ENCODE data around the gene CRYGC. TPM values are rescaled to one million over a fixed set of nuclear protein-coding genes. Genes with fewer than 3 reads are reported as not detected.

Gene CRYGC
- total RNA-seq = not detected
- polyA plus RNA-seq = not detected
- long read RNA-seq, donor 1 = 0 reads
- long read RNA-seq, donor 2 = 0 reads

GRCh38 chr2:208129744-208130711 is at the start of gene CRYGC:
Gene CRYGC (minus strand): TSS chr2:208129828. CDS start chr2:208129792, 36 bp downstream.
- no peak for DNase-seq
- Histone ChIP-seq H3K27me3 (replicated peaks in 1 of 7) (peaks cover 0 to 18% (median under 1%) of the 10 kb centered on the region in 7 donors), H3K4me3 (no peak within 1 kb of the TSS), H3K9me3 (peaks cover 0 to 4% (median 0%) of the 10 kb centered on the region in 8 donors), H3K27ac (no peak within 1 kb of the TSS), H3K4me1 (peaks cover 0 to 6% (median 0%) of the 10 kb centered on the region in 6 donors), H3K36me3 (no peaks in the 10 kb centered on the region)
- intact Hi-C loops (cut with DNase I; ENCODE audit: low total_unique reads) = no loop called here
- WGBS, 5 donors = 78 to 86% (median 84%) methylated on average over 19 of the region's 19 CpGs
- TF ChIP-seq POLR2A (IDR thresholded peaks at IDR 0.05) = no peak

GRCh38 chr2:208179028-208179609 is 49.5 kb upstream of the CRYGC start:
- no peak for DNase-seq
- intact Hi-C loops (cut with DNase I; ENCODE audit: low total_unique reads) = loop anchor here (5.0 kb wide), 1 partner anchor 73 kb away; no protein-coding TSS in a partner anchor

GRCh38 chr2:208175840-208176153 is 46.2 kb upstream of the CRYGC start:
- WGBS, 5 donors = 79 to 92% (median 89%) methylated on average over 6 of the region's 6 CpGs
- H3K27ac ChIP-seq = no peak overlapping the region

More at GRCh38 chr2:208179028-208179609, 49.5 kb upstream of the CRYGC start:
- Histone ChIP-seq H3K27me3 (replicated peaks in 1 of 7) (peaks cover 0 to 6% (median 0%) of the 10 kb centered on the region in 7 donors), H3K36me3 (no peaks in the 10 kb centered on the region), H3K9me3 (no peaks in the 10 kb centered on the region), H3K4me1 (peaks cover 0 to 18% (median 6%) of the 10 kb centered on the region in 6 donors), H3K4me3 (no peak overlapping the region), H3K27ac (no peak overlapping the region)
- TF ChIP-seq POLR2A (IDR thresholded peaks at IDR 0.05) (no peak), POLR2AphosphoS5 (IDR thresholded peaks at IDR 0.05) (no peak), CTCF (IDR thresholded peaks at IDR 0.05 in 8 of 11, conservative IDR thresholded peaks at IDR 0.05 in 3 of 11) (no peak)
- WGBS, 5 donors = 56 to 67% (median 62%) methylated on average over 4 of the region's 4 CpGs

More at GRCh38 chr2:208175840-208176153, 46.2 kb upstream of the CRYGC start:
- no peak overlapping the region for H3K4me3 ChIP-seq
- H3K27me3 ChIP-seq (replicated peaks in 1 of 7) = no peaks in the 10 kb centered on the region
- peaks cover 0 to 22% (median 5%) of the 10 kb centered on the region in 6 donors for H3K4me1 ChIP-seq
- H3K36me3 ChIP-seq = no peaks in the 10 kb centered on the region
- TF ChIP-seq CTCF (IDR thresholded peaks at IDR 0.05 in 8 of 11, conservative IDR thresholded peaks at IDR 0.05 in 3 of 11) (no peak), POLR2AphosphoS5 (IDR thresholded peaks at IDR 0.05) (no peak), POLR2A (IDR thresholded peaks at IDR 0.05) (no peak)
- no peak for DNase-seq
- intact Hi-C loops (cut with DNase I; ENCODE audit: low total_unique reads) = loop anchor here (5.0 kb wide), 1 partner anchor 77 kb away; no protein-coding TSS in a partner anchor
- no peaks in the 10 kb centered on the region for H3K9me3 ChIP-seq

All from spleen (tissue), 13 donors.